Peyer's patch (tissue), 4 donors: Measurements from ENCODE around the gene EDA.

Source experiments
- CTCF ChIP-seq, 6 experiments: fragments of 450-650 bp in 4 of 6; fragments of 200-600 bp in 2 of 6; sonication (generic) in 1 of 6; IDR thresholded peaks; one replicate each; pipeline ENCODE4 v1.5.1; 2017 to 2019; ENCODE audit warnings: antibody characterized with exemption in 6 of 6, mild to moderate bottlenecking in 3 of 6, moderate library complexity in 1 of 6
- POLR2A ChIP-seq, 2 donors: fragments of 450-650 bp; IDR thresholded peaks; one replicate each; pipeline ENCODE4 v1.5.1; 2017; ENCODE audit warnings: antibody characterized with exemption in 2 of 2, mild to moderate bottlenecking in 2 of 2, moderate library complexity in 2 of 2

DNA sequence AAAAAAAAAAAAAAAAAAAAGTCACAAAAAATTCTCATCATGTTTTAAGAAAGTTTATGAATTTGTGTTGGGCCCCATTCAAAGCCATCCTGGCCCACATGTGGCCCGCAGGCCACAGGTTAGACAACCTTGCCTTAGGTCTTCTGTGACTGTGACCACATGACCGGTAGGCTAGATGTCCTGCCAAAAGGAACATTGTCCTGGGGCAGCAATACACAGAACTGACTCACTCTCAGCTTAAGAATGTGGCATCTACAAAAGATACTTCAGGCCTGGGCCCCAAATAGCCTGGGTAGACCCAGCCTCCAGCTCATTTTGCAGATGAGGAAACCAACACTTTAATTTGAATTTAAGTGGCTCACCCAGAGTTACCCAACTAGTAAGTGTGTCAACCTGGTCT, 423.8 kb downstream of the EDA start:
- no peak for TF ChIP-seq POLR2A (IDR thresholded peaks at IDR 0.05)
- no peak for TF ChIP-seq CTCF (IDR thresholded peaks at IDR 0.05)
